Activated B cell treated with CpG ODN at 0.5 μM for 24 hours (primary cell): ENCODE measurements around the gene ARHGAP30. TPM values are rescaled to one million over a fixed set of nuclear protein-coding genes. Genes with fewer than 3 reads are reported as not detected.
A peak's percentile ranks its signal among the peaks of the same experiment; 100 is the strongest.

Experiments
- ATAC-seq: fragments of 200-7000 bp; cut with Tn5 transposase; one replicate; pipeline ENCODE4 v1.10.0; 2021; ENCODE audit warnings: low read depth, mild to moderate bottlenecking, moderate library complexity
- CTCF ChIA-PET: fragments of 350-600 bp; sonication (Branson Sonifier 250); formaldehyde crosslinking; loops from one replicate; lab custom pipeline; 2021; ENCODE audit warnings: antibody characterized with exemption; lab: Charles Lee
- POLR2A ChIA-PET: fragments of 350-600 bp; sonication (Branson Sonifier 250); formaldehyde crosslinking; loops from one replicate; lab custom pipeline; 2021; ENCODE audit warnings: antibody characterized with exemption; lab: Charles Lee
- DNase-seq: peaks from one replicate; pipeline ENCODE4 v3.0.0; 2022
- H3K27ac Mint-ChIP-seq: one replicate; pipeline ENCODE4 v1.8.0; 2020; ENCODE audit warnings: mixed read lengths
- H3K27me3 Mint-ChIP-seq: one replicate; pipeline ENCODE4 v1.8.0; 2021; ENCODE audit warnings: mixed read lengths
- H3K36me3 Mint-ChIP-seq: one replicate; pipeline ENCODE4 v1.8.0; 2021; ENCODE audit warnings: low read depth, mixed read lengths
- H3K4me1 Mint-ChIP-seq: one replicate; pipeline ENCODE4 v1.8.0; 2021; ENCODE audit warnings: mixed read lengths
- H3K4me3 Mint-ChIP-seq: one replicate; pipeline ENCODE4 v1.8.0; 2020; ENCODE audit warnings: mild to moderate bottlenecking, mixed read lengths
- H3K9me3 Mint-ChIP-seq: one replicate; pipeline ENCODE4 v1.8.0; 2020; ENCODE audit warnings: mixed read lengths
- intact Hi-C: fragments of 100-400 bp; cut with micrococcal nuclease; formaldehyde crosslinking; loops from one replicate; pipeline ENCODE4 v1.15.1; 2024
- total RNA-seq: library from RNA; stranded (reverse); gene quantifications from 2 replicates; pipeline ENCODE4 v1.2.3, GENCODE V29; 2022
- TF ChIP-seq, protein P1 (sequence below): fragments of 200-600 bp; IDR thresholded peaks from one replicate; pipeline ENCODE4 v1.8.0; 2022; ENCODE audit warnings: antibody characterized with exemption, mild to moderate bottlenecking

The ARHGAP30 gene
- total RNA-seq, 1 donor from 2014 or later = 158 TPM

DNA sequence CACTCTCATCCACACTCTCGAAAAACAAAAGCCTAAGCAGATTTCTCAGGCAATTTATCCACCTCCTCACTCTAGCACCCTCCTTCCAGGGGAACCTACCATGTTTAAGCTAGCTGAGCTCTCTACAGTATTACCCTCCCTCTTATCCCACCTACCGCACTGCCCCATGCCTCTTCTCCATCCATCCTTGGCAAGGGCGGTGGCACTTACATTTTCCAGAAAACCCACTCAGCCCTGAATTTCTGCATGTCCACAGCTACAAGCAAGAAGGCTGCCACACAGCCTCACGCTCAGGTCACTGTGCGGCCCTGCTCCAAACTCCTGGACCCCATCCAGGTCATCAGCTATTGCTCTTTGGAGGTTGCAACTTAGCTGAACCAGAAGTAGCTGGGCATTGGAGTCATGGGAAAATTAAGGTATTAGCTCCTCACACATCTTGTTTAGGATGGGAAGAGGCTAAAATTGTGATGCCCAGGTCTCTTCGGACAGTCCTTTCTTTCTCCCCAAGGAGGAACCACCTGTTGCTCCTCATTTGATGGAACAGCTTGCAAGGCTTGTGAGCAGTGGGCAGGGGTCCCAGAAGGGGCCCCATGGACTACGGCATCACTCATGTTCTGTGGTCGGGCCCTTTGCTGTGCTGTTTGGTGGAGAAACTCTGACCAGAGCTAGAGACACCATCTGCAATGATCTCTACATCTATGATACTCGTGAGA is 29.6 kb upstream of the ARHGAP30 start:
- TF ChIP-seq, protein P1, sequence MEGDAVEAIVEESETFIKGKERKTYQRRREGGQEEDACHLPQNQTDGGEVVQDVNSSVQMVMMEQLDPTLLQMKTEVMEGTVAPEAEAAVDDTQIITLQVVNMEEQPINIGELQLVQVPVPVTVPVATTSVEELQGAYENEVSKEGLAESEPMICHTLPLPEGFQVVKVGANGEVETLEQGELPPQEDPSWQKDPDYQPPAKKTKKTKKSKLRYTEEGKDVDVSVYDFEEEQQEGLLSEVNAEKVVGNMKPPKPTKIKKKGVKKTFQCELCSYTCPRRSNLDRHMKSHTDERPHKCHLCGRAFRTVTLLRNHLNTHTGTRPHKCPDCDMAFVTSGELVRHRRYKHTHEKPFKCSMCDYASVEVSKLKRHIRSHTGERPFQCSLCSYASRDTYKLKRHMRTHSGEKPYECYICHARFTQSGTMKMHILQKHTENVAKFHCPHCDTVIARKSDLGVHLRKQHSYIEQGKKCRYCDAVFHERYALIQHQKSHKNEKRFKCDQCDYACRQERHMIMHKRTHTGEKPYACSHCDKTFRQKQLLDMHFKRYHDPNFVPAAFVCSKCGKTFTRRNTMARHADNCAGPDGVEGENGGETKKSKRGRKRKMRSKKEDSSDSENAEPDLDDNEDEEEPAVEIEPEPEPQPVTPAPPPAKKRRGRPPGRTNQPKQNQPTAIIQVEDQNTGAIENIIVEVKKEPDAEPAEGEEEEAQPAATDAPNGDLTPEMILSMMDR = no peak
- Mint-ChIP-seq H3K36me3 (peaks cover 40% of the 10 kb centered on the region), H3K4me1 (peaks cover 35% of the 10 kb centered on the region), H3K4me3 (peak overlapping the region; percentile 81), H3K9me3 (no peaks in the 10 kb centered on the region), H3K27me3 (no peaks in the 10 kb centered on the region), H3K27ac (peak overlapping the region; percentile 76)
- ATAC-seq (no peak), DNase-seq (no peak)
- CTCF ChIA-PET = interaction anchor here (1.5 to 7.1 kb wide), 6 partner anchors 29 to 108 kb away, joined by 6 to 95 read pairs (median 20); partner anchors contain the start of genes ARHGAP30, F11R and USF1
- POLR2A ChIA-PET = interaction anchor here (0.8 to 6.4 kb wide), 8 partner anchors 19 to 86 kb away, joined by 3 to 79 read pairs (median 24); partner anchors contain the start of genes ARHGAP30, DEDD, NIT1 and PFDN2
- intact Hi-C loops = loop anchor here (5.0 kb wide), 2 partner anchors 87 to 387 kb away; partner anchors contain the start of gene CD48

DNA sequence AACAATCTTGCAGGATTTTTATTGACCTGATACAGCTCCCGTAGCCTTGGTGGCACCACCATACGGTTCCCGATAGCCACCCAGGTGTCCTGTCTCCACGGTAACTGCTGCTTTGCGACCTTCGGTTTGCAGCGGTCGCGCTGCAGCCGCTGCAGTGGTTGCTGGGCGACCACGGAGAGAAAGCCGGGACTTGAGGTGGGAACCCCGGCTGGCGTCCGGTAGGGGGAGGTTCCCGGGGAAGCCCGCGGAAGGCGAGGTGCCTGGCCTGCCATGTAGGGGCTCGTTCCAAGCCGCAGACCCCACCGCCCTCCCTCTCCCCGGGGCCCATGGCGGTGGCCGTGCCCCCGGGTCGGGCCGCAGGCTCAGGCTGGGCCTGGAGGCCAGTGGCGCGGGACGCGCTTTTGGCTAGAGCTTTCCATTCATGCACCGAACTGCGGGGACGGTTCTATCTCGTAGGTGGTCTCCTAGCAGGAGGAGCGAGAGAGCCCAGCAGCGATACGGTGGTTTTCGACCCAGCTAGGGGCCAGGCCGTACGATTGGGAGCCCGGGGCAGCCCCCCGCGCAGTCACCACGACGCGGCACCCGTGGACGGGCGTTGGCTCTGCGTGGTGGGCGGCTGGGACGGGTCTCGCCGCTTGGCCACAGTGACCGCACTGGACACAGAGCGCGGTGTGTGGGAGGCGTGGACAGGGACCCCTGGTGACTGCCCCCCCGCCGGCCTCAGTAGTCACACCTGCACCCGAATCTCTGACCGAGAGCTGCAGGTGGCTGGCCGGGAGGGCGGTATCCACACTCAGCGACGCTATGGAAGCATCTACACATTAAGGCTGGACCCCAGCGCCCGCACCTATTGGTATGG is 28.7 kb upstream of the ARHGAP30 start, which contains the start of gene KLHDC9:
Gene KLHDC9 (plus strand): TSS at position 152 of the 859 bp plus-strand sequence. CDS start 175 bp downstream, at position 327.
- ChIA-PET CTCF (interaction anchor here (0.6 to 7.1 kb wide), 17 partner anchors 19 to 390 kb away, joined by 3 to 95 read pairs (median 6); partner anchors contain the start of genes ARHGAP30, F11R, ITLN2 and TSTD1), POLR2A (interaction anchor here (0.6 to 6.4 kb wide), 21 partner anchors 8 to 316 kb away, joined by 3 to 79 read pairs (median 5); partner anchors contain the start of genes ARHGAP30, DEDD, F11R and NIT1)
- ATAC-seq (peak; percentile 79), DNase-seq (peak; percentile 77)
- Mint-ChIP-seq H3K4me3 (peak within 1 kb of the TSS; percentile 88), H3K27ac (peak within 1 kb of the TSS; percentile 93), H3K4me1 (peaks cover 36% of the 10 kb centered on the region), H3K27me3 (no peaks in the 10 kb centered on the region), H3K36me3 (peaks cover 34% of the 10 kb centered on the region), H3K9me3 (no peaks in the 10 kb centered on the region)
- intact Hi-C loops = loop anchor here (1.0 to 5.0 kb wide), 8 partner anchors 20 to 386 kb away; partner anchors contain the start of genes CD48, DEDD, NIT1 and PFDN2
- TF ChIP-seq, protein P1 = peak; percentile 11

DNA sequence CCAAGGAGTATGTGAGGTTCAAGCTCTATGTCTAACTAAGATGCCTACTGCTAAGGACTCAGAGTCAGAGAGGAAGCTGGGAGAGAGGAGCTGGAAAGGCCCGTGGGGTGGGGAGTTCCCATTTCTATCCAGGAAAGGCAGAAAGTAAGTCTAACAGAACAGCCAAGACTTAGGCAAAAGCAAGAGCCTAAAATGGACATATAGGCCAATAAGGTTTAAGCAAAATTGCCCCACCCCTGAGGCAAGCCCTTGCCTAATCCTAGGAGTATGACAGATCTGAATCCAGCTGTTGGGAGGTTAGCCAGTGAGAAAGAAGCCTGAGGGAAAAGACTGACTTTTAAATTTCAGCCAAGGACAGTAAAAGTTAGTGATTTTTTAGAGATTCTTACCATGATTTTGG is 26.8 kb upstream of the ARHGAP30 start:
- intact Hi-C loops = loop anchor here (5.0 kb wide), 2 partner anchors 84 to 384 kb away; partner anchors contain the start of gene CD48
- ChIA-PET POLR2A (interaction anchor here (0.6 to 6.4 kb wide), 11 partner anchors 17 to 301 kb away, joined by 3 to 79 read pairs (median 5); partner anchors contain the start of genes ARHGAP30, DEDD, F11R and USF1), CTCF (interaction anchor here (1.0 to 7.1 kb wide), 12 partner anchors 15 to 286 kb away, joined by 3 to 95 read pairs (median 7); partner anchors contain the start of genes ARHGAP30, DEDD, F11R and ITLN2)
- peaks cover 21% of the 10 kb centered on the region for H3K36me3 Mint-ChIP-seq
- H3K27ac Mint-ChIP-seq = peak overlapping the region; percentile 93
- peak overlapping the region; percentile 54 for H3K4me3 Mint-ChIP-seq
- H3K9me3 Mint-ChIP-seq = no peaks in the 10 kb centered on the region
- ATAC-seq = no peak
- no peak for DNase-seq
- TF ChIP-seq, protein P1 = no peak
- no peaks in the 10 kb centered on the region for H3K27me3 Mint-ChIP-seq
- H3K4me1 Mint-ChIP-seq = peaks cover 36% of the 10 kb centered on the region

DNA sequence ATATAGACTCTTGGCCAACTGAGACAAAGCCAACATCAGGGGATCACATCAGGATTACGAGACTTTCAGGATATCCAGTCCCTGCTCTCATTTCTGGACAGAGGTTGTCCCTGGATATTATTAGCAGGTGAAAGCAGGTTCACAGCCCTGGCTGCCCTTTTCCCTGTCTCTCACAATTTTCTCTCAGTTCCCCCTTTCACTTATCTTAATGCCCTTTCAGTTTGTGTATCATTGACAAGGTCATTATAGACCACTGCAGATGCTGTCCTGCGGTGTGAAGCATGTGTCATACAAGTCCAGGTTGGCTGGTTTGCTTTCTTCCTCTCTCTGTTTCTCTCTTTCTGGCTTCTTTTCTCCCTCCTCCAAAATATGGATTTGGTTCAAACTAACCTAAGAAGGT is 26.3 kb upstream of the ARHGAP30 start:
- peaks cover 17% of the 10 kb centered on the region for H3K36me3 Mint-ChIP-seq
- ChIA-PET POLR2A (interaction anchor here (0.5 to 6.4 kb wide), 6 partner anchors 11 to 98 kb away, joined by 3 to 79 read pairs (median 10); partner anchors contain the start of genes ARHGAP30, F11R and USF1), CTCF (interaction anchor here (2.6 to 7.1 kb wide), 3 partner anchors 26 to 99 kb away, joined by 31 to 95 read pairs (median 79); partner anchors contain the start of genes ARHGAP30 and TSTD1)
- DNase-seq (no peak), ATAC-seq (peak; percentile 19)
- TF ChIP-seq, protein P1 = no peak
- H3K9me3 Mint-ChIP-seq = no peaks in the 10 kb centered on the region
- peak overlapping the region; percentile 93 for H3K27ac Mint-ChIP-seq
- H3K4me3 Mint-ChIP-seq = peak overlapping the region; percentile 54
- intact Hi-C loops = loop anchor here (5.0 kb wide), 2 partner anchors 84 to 384 kb away; partner anchors contain the start of gene CD48
- peaks cover 36% of the 10 kb centered on the region for H3K4me1 Mint-ChIP-seq
- H3K27me3 Mint-ChIP-seq = no peaks in the 10 kb centered on the region
